ENCODE results near the gene PRDM13. TPM values are rescaled to one million over a fixed set of nuclear protein-coding genes. Genes with fewer than 3 reads are reported as not detected.
A peak's percentile ranks its signal among the peaks of the same experiment; 100 is the strongest.
"Not testable (repeated sequence)": the region's sequence is repeated elsewhere in the genome, so short reads cannot be mapped to it uniquely, and the experiment has no call there.

The PRDM13 gene
- total RNA-seq, 3 donors from 2014 or later = 0.13 TPM; not detected in 2

DNA sequence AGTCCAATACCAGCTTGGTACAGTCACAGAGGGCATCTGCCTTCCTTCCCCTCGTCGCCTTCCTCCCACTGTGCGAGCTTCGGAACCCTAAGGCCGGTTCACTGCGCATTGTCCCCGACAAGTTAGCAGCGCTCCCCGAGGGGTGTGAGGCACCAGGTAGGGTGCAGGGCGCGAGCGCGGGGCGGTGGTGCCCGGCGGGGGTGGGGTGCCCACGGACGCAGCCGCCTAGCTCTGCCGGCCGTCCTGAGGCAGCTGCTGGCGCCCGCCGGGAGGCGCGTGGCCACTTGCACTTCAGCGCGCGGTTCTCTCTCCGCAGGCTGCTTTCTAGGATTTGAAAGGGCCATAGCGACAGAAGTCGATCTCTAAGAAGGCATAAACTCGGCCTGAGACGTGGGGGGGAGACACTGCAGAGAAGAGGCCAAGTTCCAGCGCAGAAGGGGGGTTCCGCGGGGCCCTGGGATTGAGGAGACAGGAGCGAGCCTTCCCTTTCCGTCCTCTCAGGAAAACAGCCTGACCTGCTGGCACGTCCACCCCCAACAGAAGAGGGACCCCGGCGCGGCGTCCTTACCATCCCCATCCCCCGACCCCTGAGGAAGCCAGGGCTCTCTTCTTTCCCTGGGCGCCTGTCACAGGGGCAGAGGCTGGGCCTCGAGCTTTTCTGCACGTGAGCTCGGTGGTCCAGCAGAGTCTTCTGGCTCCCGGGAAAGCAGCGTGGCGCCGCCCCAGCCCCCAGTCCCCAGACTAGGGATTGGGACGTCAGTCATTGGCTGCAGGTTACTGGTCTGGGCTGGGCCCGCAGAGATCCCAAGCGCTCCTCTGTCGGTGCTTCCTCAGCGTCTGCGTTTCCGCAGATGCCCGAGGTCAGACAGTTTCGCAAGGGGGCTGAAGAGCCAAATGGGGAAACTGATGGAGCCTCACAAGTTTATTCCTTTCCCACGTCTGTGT lies 15.6 kb upstream of the PRDM13 start:
- peaks cover 76% of the 10 kb centered on the region for H3K27me3 Mint-ChIP-seq (ENCODE audit: low read depth)
- H3K36me3 Mint-ChIP-seq (ENCODE audit: insufficient read depth) = no peaks in the 10 kb centered on the region
- H3K9me3 Mint-ChIP-seq = peaks cover 5% of the 10 kb centered on the region
- no peak for DNase-seq
- ATAC-seq = no peak
- peaks cover 27% of the 10 kb centered on the region for H3K4me1 Mint-ChIP-seq (ENCODE audit: low read depth)
- no peak overlapping the region for H3K4me3 Mint-ChIP-seq

DNA sequence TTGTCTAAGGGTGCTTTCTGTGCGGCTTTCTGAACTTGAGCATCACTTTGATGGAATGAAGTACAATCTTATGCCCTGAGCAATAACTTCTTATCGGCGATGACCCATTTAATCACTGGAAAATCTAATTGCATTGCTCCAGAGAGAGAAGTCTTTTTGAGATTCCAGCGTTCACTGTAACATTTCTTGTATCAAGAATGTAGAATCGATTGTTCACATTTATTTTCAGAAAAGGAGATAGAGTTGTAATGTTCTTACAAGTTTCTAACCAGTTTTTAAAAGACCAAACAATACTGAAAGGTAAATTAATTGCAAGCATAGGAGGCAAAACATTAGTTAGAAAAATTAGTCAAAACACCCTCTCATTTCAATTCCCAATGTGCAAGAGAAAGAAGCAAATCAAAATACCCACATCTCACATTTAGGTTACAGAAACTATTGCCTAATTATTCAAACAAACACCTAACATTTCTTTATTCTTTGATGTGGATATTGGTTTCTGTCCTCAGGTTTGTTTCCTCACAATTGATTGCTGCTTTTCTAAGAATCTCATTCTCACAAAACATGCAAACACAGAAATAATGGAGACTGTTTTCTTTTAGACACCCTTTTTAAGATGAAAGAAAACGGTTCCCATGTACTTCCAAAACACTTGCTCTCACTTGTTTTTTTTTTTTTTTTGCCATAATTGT lies 14.8 kb upstream of the PRDM13 start:
- no peak for ATAC-seq
- Mint-ChIP-seq H3K9me3 (peaks cover 5% of the 10 kb centered on the region), H3K27me3 (ENCODE audit: low read depth) (peaks cover 78% of the 10 kb centered on the region), H3K36me3 (ENCODE audit: insufficient read depth) (no peaks in the 10 kb centered on the region), H3K4me3 (no peak overlapping the region), H3K4me1 (ENCODE audit: low read depth) (peaks cover 27% of the 10 kb centered on the region)
- no peak for DNase-seq

DNA sequence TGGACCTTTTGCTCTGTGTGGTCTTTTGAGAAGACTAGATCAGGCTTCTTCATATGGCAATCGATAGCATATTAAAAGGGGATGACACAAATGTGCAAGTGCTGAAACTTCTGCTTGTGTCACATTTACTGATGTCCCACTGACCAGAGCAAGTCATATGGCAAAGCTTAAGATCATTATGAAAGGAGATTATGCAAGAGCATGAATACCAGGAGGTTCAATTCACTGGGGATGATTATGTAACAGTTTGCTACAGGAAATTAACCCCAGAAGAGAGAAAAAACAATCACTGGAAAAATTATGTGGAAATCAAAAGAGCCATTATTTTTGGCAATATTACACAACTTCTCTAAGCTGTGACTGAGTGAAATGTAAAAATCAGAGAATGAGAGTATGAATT lies 13.7 kb upstream of the PRDM13 start:
- Mint-ChIP-seq H3K4me3 (no peak overlapping the region), H3K27me3 (ENCODE audit: low read depth) (peaks cover 85% of the 10 kb centered on the region), H3K9me3 (peaks cover 5% of the 10 kb centered on the region), H3K4me1 (ENCODE audit: low read depth) (peaks cover 27% of the 10 kb centered on the region), H3K36me3 (ENCODE audit: insufficient read depth) (no peaks in the 10 kb centered on the region)
- ATAC-seq (no peak), DNase-seq (no peak)

DNA sequence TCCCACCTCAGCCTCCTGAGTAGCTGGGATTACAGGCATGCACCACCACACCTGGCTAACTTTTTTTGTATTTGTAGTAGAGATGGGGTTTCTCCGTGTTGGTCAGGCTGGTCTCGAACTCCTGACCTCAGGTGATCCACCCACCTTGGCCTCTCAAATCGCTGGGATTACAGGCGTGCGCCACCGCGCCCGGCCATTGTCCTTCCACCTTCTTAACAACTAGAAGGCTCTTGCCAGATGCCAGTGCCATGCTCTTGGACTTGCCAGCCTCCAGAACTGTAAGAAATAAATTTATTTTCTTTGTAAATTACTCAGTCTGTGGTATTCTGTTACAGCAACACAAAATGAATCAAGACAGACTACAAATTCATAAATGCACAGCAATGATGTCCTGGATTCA lies 11.9 kb upstream of the PRDM13 start:
- H3K4me3 Mint-ChIP-seq; H3K36me3 Mint-ChIP-seq (ENCODE audit: insufficient read depth); DNase-seq; H3K9me3 Mint-ChIP-seq; ATAC-seq: not testable (repeated sequence)
- Mint-ChIP-seq H3K27me3 (ENCODE audit: low read depth) (peaks cover 86% of the 10 kb centered on the region), H3K4me1 (ENCODE audit: low read depth) (peaks cover 16% of the 10 kb centered on the region)

DNA sequence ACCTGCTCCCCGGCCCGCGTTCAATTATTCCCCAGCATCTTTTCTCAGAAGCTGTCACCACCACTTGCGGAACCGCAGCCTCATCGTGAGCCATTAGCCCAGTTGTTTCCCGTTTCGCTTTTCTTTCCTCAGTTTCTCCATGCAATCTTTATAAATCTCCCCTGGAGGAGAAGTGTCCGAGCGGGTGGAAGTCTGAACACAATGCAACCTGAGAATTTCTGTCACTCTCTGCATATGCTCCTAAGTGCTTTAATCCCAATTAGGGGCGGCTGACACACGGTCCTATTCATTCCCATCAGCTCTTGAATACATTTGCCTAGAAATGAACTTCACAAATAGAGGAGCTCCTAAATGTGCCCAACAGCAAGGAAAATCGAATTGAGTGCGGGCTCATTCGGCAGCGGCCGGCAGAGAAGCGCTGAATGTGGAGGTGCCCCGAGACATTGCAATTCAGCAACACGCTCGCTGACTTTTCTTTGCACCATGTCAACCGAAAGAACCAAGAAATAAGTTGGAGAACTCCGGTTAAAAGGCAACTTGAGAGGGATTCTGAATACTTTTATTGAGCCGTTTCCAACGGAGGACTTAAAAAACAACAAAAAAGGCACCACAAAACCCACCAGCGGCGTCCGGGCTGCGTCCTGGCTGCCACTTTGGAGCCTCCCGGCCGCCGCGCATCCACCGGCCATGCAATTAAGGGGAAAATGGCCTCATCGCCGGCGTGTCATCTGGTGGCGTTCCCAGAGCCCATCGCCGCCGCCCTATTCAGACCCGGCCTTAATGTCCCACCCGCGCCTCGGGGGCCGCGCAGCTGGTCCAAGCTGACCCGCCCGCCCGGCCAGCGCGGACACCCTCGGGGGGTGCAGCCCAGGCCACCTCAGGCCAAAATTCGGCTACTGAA lies 3.9 kb upstream of the PRDM13 start:
- Mint-ChIP-seq H3K9me3 (no peaks in the 10 kb centered on the region), H3K27me3 (ENCODE audit: low read depth) (peaks cover 88% of the 10 kb centered on the region), H3K4me1 (ENCODE audit: low read depth) (peaks cover 27% of the 10 kb centered on the region), H3K36me3 (ENCODE audit: insufficient read depth) (no peaks in the 10 kb centered on the region), H3K4me3 (peak overlapping the region; percentile 60)
- peak; percentile 28 to 41 for ATAC-seq
- DNase-seq = no peak

DNA sequence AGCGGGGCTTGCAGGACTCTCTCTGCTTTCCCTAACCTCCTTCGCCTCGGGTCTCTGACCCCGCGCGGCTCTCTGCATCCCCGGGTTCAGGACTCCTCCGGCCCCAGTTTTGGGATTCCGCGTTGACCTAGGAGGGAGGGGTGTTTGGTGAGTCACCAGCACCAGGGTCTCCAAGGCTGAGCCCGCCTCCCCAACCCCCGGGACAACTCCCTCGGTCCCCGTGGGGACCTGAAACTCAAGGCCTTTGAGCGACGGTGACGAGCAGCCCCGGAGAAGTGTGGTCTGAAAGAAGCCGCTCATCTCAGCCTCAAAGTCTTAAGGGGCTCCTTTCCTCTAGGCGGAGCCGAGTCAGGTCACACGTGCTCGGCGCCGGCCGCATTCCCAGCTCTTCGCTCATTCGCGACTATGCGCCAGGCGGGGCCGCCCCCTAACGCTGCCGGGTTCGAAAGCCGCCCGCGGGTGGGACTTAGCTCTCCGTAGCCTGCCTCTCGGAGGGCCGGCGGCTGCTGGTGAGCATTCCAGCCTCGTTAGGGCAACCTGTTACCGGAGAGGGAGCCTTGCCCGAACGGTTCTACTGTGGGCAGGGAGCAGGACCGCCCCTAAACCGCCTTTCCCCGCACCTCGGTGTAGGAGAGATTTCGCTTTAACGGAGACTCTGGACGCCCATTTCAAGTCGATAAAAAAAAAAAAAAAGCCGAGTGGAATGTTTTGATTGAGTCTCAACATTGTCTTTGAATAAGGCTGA lies 3.0 kb upstream of the PRDM13 start:
- peak; percentile 48 to 66 for ATAC-seq
- no peak for DNase-seq

DNA sequence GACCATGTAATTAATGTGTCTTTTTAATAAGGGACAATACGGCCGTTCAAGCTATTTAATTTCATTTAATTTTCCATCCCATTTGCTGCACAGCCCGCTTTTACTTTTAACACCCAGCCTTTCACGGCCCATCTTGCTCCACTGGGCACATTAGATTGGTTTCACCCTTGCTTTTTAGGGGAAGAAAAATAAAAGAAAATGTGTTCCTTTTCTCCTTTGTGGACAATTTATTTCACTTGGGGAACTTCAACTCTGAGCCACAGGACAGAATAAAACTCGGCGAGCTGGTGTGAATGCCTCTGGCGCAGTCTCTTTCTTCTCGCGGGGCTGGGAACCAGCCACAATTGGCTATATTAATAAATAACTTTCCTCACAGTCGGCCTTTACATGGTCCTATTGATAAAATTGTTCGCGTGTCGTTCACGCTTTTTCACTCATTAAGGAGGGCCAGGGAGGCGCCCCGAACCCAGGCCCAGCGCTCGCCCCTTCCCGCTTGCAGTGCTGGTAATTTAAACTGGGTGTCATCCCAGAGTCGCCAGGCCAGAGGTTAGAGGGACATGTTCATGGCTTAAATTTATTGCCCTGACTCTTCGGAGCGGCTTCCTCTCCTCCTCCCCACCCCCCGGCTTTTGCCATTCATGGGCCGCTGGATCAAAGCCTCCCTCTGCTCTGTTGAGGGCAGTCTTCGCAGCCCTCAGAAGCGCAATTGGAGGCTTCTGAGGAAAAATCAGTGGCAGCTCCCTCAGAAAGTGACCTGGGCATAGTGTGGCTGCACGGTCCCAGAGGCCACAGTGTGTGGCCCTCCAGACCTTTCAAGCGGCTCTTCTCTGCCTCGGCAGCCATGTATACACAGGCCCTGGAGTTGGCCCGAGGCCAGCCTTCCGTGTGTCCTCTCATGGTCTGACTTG lies 2.2 kb upstream of the PRDM13 start:
- H3K36me3 Mint-ChIP-seq (ENCODE audit: insufficient read depth) = peaks cover 2% of the 10 kb centered on the region
- no peak for ATAC-seq
- H3K9me3 Mint-ChIP-seq = no peaks in the 10 kb centered on the region

More for the DNA sequence above, 3.0 kb upstream of the PRDM13 start:
- Mint-ChIP-seq H3K9me3 (no peaks in the 10 kb centered on the region), H3K4me1 (ENCODE audit: low read depth) (peaks cover 28% of the 10 kb centered on the region), H3K27me3 (ENCODE audit: low read depth) (peaks cover 89% of the 10 kb centered on the region), H3K36me3 (ENCODE audit: insufficient read depth) (no peaks in the 10 kb centered on the region), H3K4me3 (peak overlapping the region; percentile 51)

DNA sequence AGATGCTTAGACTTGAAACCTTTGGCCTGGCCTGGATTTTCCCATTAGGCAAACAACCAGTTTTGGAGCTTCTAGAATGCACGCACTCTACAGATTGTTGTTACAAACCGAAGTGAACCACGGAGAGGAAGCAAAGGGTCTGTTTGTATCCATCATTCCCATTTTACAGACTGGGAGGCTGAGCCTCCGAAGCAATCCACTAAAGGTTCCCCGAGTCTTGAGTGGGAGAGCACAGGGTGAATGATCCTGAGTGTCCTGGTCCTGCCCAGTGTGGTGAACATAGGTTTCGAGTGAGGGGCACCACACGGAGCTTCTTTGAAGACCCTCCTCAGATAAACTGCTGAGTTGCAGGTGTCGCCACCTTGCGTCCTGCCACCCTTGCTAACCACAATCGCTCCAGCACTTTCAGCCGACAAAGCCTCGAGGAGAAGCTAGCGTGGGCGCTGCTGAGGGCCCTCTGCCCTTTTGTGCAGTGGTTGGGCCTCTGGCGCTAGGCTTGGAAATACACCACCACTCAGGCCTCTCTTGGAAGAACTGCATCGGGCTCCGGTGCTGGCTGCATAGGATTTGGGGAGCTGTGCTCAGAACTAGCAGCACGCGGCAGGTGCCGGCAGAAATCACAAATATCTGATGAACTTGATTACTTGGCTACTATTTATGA lies 1.4 kb upstream of the PRDM13 start:
- DNase-seq = no peak
- Mint-ChIP-seq H3K4me1 (ENCODE audit: low read depth) (peaks cover 37% of the 10 kb centered on the region), H3K36me3 (ENCODE audit: insufficient read depth) (peaks cover 2% of the 10 kb centered on the region), H3K27me3 (ENCODE audit: low read depth) (peaks cover 90% of the 10 kb centered on the region), H3K4me3 (no peak overlapping the region), H3K9me3 (no peaks in the 10 kb centered on the region)
- no peak for ATAC-seq

More for the DNA sequence above, 2.2 kb upstream of the PRDM13 start:
- Mint-ChIP-seq H3K27me3 (ENCODE audit: low read depth) (peaks cover 89% of the 10 kb centered on the region), H3K4me3 (peak overlapping the region; percentile 51), H3K4me1 (ENCODE audit: low read depth) (peaks cover 33% of the 10 kb centered on the region)
- DNase-seq = no peak

DNA sequence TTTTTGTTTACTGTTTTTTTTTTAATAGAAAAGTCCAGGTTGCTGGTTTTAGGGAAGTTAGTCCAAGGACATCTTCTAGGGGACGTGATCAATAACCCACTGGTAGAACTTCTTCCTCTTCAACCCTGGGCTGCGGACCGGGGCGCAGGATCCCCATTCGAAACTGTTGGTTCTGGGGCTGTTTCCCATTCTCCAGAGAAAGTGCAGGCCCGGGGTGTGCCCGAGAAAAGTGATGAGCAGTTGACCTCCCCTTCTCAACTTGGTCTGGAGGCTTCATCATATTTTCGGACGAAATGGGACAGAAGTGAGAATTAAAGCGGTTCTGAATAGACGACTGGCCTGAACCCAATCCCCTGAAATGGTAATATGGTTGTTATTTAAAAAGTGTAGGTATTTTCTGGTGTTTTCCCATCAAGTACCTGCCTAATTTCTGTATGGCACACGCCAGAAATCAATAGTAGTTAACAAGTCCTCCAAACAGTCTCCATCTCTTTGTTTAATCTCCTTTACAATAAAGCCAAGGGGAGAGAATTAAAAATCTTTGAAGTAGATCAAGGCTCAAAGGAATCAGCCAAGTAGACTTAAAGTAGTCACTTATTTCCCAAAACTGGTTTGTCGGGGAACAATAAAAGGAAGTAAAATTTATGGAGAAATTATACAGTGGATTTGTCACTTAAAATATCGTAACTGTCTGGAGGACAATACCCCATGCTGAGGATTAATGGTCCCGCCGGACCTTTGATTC lies 550 bp upstream of the PRDM13 start:
- no peak for ATAC-seq
- Mint-ChIP-seq H3K9me3 (no peaks in the 10 kb centered on the region), H3K27me3 (ENCODE audit: low read depth) (peaks cover 89% of the 10 kb centered on the region), H3K36me3 (ENCODE audit: insufficient read depth) (peaks cover 2% of the 10 kb centered on the region), H3K4me3 (no peak overlapping the region), H3K4me1 (ENCODE audit: low read depth) (peaks cover 46% of the 10 kb centered on the region)
- DNase-seq = no peak

DNA sequence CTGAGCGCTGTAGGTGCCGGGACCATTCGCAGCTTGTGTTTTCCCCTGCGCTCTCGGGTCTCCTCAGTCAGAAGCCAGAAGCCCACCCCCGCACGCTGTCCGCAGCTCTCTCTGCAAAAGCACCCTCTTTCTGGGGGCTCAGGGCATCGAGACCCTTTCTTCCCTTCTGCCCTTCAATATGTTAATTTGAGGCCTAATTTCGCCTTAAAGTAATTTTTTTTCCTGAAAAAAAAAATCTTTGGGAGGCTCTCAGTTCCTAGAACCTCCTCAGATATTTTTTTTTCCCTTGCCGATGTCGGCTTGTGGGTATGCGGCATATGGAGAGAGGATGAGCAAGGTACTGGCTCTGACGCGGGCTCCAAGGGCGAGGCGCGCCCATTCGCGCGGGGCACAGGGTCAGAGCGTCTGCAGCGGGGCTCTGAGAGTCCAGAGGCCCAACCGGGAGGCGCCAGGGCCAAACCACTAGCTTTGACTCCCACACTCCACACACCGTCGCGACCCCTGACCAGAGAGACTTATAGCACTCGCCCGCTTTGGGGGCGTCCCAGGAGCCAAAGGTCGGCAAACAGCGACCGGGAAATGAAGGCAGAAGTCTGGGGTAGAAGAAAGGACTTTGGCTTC lies 893 bp downstream of the PRDM13 start:
- DNase-seq (no peak), ATAC-seq (no peak)
- Mint-ChIP-seq H3K9me3 (no peaks in the 10 kb centered on the region), H3K36me3 (ENCODE audit: insufficient read depth) (peaks cover 2% of the 10 kb centered on the region), H3K4me1 (ENCODE audit: low read depth) (peaks cover 49% of the 10 kb centered on the region), H3K4me3 (no peak overlapping the region), H3K27me3 (ENCODE audit: low read depth) (peaks cover 87% of the 10 kb centered on the region)

DNA sequence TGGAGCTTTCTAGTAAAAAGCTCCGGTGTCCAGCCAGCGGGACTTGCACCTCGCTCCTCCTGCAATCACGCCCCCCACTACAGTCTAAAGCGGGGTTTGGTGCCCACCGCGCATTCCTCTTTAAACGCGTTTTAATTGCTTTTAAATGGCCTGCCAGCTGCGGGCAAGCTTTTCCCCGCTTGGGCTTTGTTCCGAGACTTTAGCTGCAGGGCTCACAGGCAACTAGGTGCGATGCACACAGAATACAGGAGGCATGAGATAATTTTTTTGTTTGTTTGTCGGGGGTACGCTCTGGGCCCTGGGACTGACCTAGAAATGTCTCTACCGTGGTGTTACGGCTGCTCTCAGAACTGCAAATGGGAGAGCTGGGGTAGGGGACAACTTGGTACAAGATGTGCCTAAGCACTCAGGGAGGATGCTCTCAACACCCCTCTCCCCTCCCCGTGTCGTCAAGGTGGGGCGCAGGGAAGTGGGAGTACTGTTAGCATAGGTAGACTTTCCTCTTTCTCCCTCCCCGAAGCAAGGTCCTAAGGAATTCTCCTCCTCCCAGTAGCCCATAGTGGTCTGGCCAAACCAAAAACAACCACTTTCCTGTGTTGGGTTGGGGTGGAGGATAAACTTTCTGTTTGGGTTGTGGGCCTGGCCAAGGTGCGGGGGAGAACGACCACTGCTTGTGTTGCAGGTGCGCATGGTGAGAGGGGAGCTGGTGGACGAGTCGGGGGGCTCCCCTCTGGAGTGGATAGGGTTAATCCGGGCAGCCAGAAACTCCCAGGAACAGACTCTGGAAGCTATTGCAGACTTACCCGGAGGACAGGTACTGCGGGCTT lies 1.6 kb downstream of the PRDM13 start:
- no peaks in the 10 kb centered on the region for H3K9me3 Mint-ChIP-seq
- peaks cover 44% of the 10 kb centered on the region for H3K4me1 Mint-ChIP-seq (ENCODE audit: low read depth)
- H3K27me3 Mint-ChIP-seq (ENCODE audit: low read depth) = peaks cover 85% of the 10 kb centered on the region
- ATAC-seq (no peak), DNase-seq (no peak)
- no peak overlapping the region for H3K4me3 Mint-ChIP-seq
- H3K36me3 Mint-ChIP-seq (ENCODE audit: insufficient read depth) = peaks cover 2% of the 10 kb centered on the region

All from activated T-cell treated with anti-CD3 and anti-CD28 coated beads, Interleukin-2, amount 50 U/mL, for 4 hours (primary cell).